IMR-90 (cell line): ENCODE measurements around the gene DMD. TPM values are rescaled to one million over a fixed set of nuclear protein-coding genes. Genes with fewer than 3 reads are reported as not detected.

ENCODE experiments used
- ATAC-seq: fragments of 200-7000 bp; cut with Tn5 transposase; 2 replicates; pipeline ENCODE4 v1.9.1; 2020; ENCODE audit warnings: low read depth, mild to moderate bottlenecking, moderate library complexity
- BruUV-seq: library from RNA; stranded (reverse); fragments of 400-500 nt; replicated peaks from 2 replicates; lab custom pipeline; 2021; lab: Mats Ljungman, UMichigan
- CTCF ChIA-PET: fragments of 300-600 bp; formaldehyde crosslinking; extraction: SDS; loops from one replicate; lab custom pipeline; 2021; ENCODE audit warnings: antibody characterized with exemption; lab: Yijun Ruan, JAX
- POLR2A ChIA-PET: fragments of 300-600 bp; sonication (Branson Sonifier 250); formaldehyde crosslinking; loops from one replicate; lab custom pipeline; 2022; ENCODE audit warnings: antibody characterized with exemption; ENCODE audit not compliant: unreplicated experiment; lab: Charles Lee
- DNase-seq: peaks from one replicate; pipeline ENCODE4 v3.0.0; 2013
- H2AFZ ChIP-seq: replicated peaks from 2 replicates; pipeline ENCODE3; 2013; ENCODE audit warnings: low read length, mild to moderate bottlenecking; ENCODE audit not compliant: poor library complexity
- H2AK5ac ChIP-seq: 2 replicates; pipeline ENCODE4 v1.6.1; 2013; ENCODE audit warnings: low read depth, low read length, inconsistent platforms
- H2AK9ac ChIP-seq: replicated peaks from 2 replicates; pipeline ENCODE3; 2013; ENCODE audit warnings: mild to moderate bottlenecking, low read depth, low read length, moderate library complexity; ENCODE audit not compliant: poor library complexity
- H2BK120ac ChIP-seq: 2 replicates; pipeline ENCODE4 v1.6.1; 2013; ENCODE audit warnings: low read depth, low read length, inconsistent platforms
- H2BK15ac ChIP-seq: 3 replicates; pipeline ENCODE4 v1.6.1; 2013; ENCODE audit warnings: low read depth, low read length, inconsistent platforms
- H2BK20ac ChIP-seq: 2 replicates; pipeline ENCODE4 v1.6.1; 2013; ENCODE audit warnings: low read depth, mild to moderate bottlenecking, inconsistent platforms, low read length, moderate library complexity
- H2BK5ac ChIP-seq: 2 replicates; pipeline ENCODE4 v1.6.1; 2013; ENCODE audit warnings: mild to moderate bottlenecking, low read depth, low read length, inconsistent platforms; ENCODE audit not compliant: poor library complexity, severe bottlenecking
- H3K14ac ChIP-seq: replicated peaks from 2 replicates; pipeline ENCODE4 v1.6.1; 2013; ENCODE audit warnings: low read depth, low read length, inconsistent platforms
- H3K18ac ChIP-seq: 2 replicates; pipeline ENCODE4 v1.6.1; 2013; ENCODE audit warnings: low read depth, low read length, control low read depth
- H3K23ac ChIP-seq: 2 replicates; pipeline ENCODE4 v1.6.1; 2013; ENCODE audit warnings: low read depth, low read length, inconsistent platforms
- H3K27ac ChIP-seq: 2 replicates; pipeline ENCODE4 v1.5.1; 2013; ENCODE audit warnings: mild to moderate bottlenecking, control low read depth, low read length; ENCODE audit not compliant: insufficient read depth
- H3K27me3 ChIP-seq: 2 replicates; pipeline ENCODE4 v1.6.1; 2013; ENCODE audit warnings: low read length; ENCODE audit not compliant: control insufficient read depth, insufficient read depth
- H3K36me3 ChIP-seq: 2 replicates; pipeline ENCODE4 v1.6.1; 2013; ENCODE audit warnings: low read length, mixed read lengths; ENCODE audit not compliant: control insufficient read depth, insufficient read depth
- H3K4ac ChIP-seq: 2 replicates; pipeline ENCODE4 v1.6.1; 2013; ENCODE audit warnings: low read depth, low read length, inconsistent platforms
- H3K4me1 ChIP-seq: 2 replicates; pipeline ENCODE4 v1.6.1; 2013; ENCODE audit warnings: low read length, mixed read lengths; ENCODE audit not compliant: control insufficient read depth, insufficient read depth
- H3K4me2 ChIP-seq: 2 replicates; pipeline ENCODE4 v1.6.1; 2013; ENCODE audit warnings: low read depth, mild to moderate bottlenecking, control low read depth, low read length, moderate library complexity
- H3K4me3 ChIP-seq: 2 replicates; pipeline ENCODE4 v1.5.1; 2013; ENCODE audit warnings: low read depth, mild to moderate bottlenecking, control low read depth, low read length, moderate library complexity; ENCODE audit not compliant: insufficient read depth
- H3K56ac ChIP-seq: 2 replicates; pipeline ENCODE4 v1.6.1; 2013; ENCODE audit warnings: low read length, inconsistent platforms; ENCODE audit not compliant: insufficient read depth; ENCODE audit errors: extremely low read depth
- H3K79me1 ChIP-seq, 2 experiments: 2 replicates each; pipeline ENCODE4 v1.6.1; 2013; ENCODE audit warnings: low read length in 2 of 2, inconsistent platforms in 1 of 2, low read depth in 1 of 2
- H3K9ac ChIP-seq: 2 replicates; pipeline ENCODE4 v1.6.1; 2013; ENCODE audit warnings: low read depth, low read length, control low read depth
- H3K9me1 ChIP-seq: 2 replicates; pipeline ENCODE4 v1.6.1; 2013; ENCODE audit warnings: low read length, inconsistent platforms; ENCODE audit not compliant: insufficient read depth
- H3K9me3 ChIP-seq: 2 replicates; pipeline ENCODE4 v1.6.1; 2013; ENCODE audit warnings: low read length; ENCODE audit not compliant: control insufficient read depth, insufficient read depth
- H4K20me1 ChIP-seq: 2 replicates; pipeline ENCODE4 v1.6.1; 2013; ENCODE audit warnings: low read length, inconsistent platforms; ENCODE audit not compliant: insufficient read depth
- H4K5ac ChIP-seq: 2 replicates; pipeline ENCODE4 v1.6.1; 2013; ENCODE audit warnings: mild to moderate bottlenecking, low read depth, low read length, control low read depth
- H4K8ac ChIP-seq, 2 experiments: 2 replicates each; pipeline ENCODE4 v1.6.1; 2013; ENCODE audit warnings: low read depth in 2 of 2, low read length in 2 of 2, control low read depth in 1 of 2, inconsistent platforms in 1 of 2
- H4K91ac ChIP-seq: 2 replicates; pipeline ENCODE4 v1.6.1; 2013; ENCODE audit warnings: low read depth, low read length, inconsistent platforms; ENCODE audit not compliant: insufficient read depth
- BHLHE40 ChIP-seq: fragments of 150-350 bp; IDR thresholded peaks from 2 replicates; pipeline ENCODE4 v1.6.1; 2016; ENCODE audit warnings: mild to moderate bottlenecking, low read depth, low read length
- CEBPB ChIP-seq: IDR thresholded peaks from 2 replicates; pipeline ENCODE4 v1.6.1; 2012; ENCODE audit warnings: low read depth, low read length, improper control_type of control experiment
- MXI1 ChIP-seq: IDR thresholded peaks from 2 replicates; pipeline ENCODE4 v1.6.1; 2012; ENCODE audit warnings: low read depth, mild to moderate bottlenecking, low read length, moderate library complexity, borderline replicate concordance
- NFE2L2 ChIP-seq: fragments of 150-350 bp; IDR thresholded peaks from 2 replicates; pipeline ENCODE4 v1.6.1; 2016; ENCODE audit warnings: low read depth, mild to moderate bottlenecking, low read length
- POLR2A ChIP-seq: IDR thresholded peaks from 2 replicates; pipeline ENCODE4 v1.6.1; 2012; ENCODE audit warnings: mild to moderate bottlenecking, low read depth, low read length
- RAD21 ChIP-seq: IDR thresholded peaks from 2 replicates; pipeline ENCODE4 v1.6.1; 2012; ENCODE audit warnings: low read length, improper control_type of control experiment
- RCOR1 ChIP-seq: IDR thresholded peaks from 2 replicates; pipeline ENCODE4 v1.6.1; 2012; ENCODE audit warnings: mild to moderate bottlenecking, low read length, improper control_type of control experiment; ENCODE audit not compliant: insufficient replicate concordance
- RFX5 ChIP-seq: IDR thresholded peaks from 2 replicates; pipeline ENCODE4 v1.8.0; 2012; ENCODE audit warnings: low read depth, mild to moderate bottlenecking, low read length, moderate library complexity
- SMC3 ChIP-seq: fragments of 150-350 bp; IDR thresholded peaks from 2 replicates; pipeline ENCODE4 v1.6.1; 2016; ENCODE audit warnings: low read depth, mild to moderate bottlenecking, antibody characterized with exemption, low read length, moderate library complexity
- WGBS, 2 experiments: methylation state at CpG; one replicate each; pipeline versions ENCODE4 v1.1.5 to v1.1.7; 2013; ENCODE audit warnings: missing lambda C conversion rate in 2 of 2; ENCODE audit not compliant: insufficient read length in 1 of 2; ENCODE audit errors: extremely low coverage in 2 of 2; 5-methylcytosine and 5-hydroxymethylcytosine counted together
- dilution Hi-C: fragments of 300-500 bp; cut with HindIII; formaldehyde crosslinking; loops from one replicate; pipeline ENCODE4 v1.14.3; 2018; ENCODE audit warnings: low sequenced_read_pairs; ENCODE audit not compliant: unreplicated experiment
- in situ Hi-C: fragments of 300-500 bp; cut with MboI; formaldehyde crosslinking; loops from 3 replicates; pipeline ENCODE4 v1.14.3; 2019; ENCODE audit warnings: low sequenced_read_pairs, inconsistent platforms, mixed read lengths
- intact Hi-C: fragments of 100-400 bp; cut with micrococcal nuclease; formaldehyde crosslinking; loops from 2 replicates; pipeline ENCODE4 v1.10.0; 2022
- polyA plus RNA-seq, 3 experiments: library from polyadenylated mRNA; depleted of rRNA; stranded (reverse); fragments of >200 nt; gene quantifications; 2 replicates each; pipeline ENCODE4 v1.2.3, GENCODE V29; 2012; ENCODE audit warnings: low replicate concordance in 1 of 3
- total RNA-seq: library from RNA; depleted of rRNA; stranded (reverse); fragments of >200 nt; gene quantifications from 2 replicates; pipeline ENCODE4 v1.2.3, GENCODE V29; 2012
- TF ChIP-seq, protein P1 (sequence below): fragments of 150-350 bp; IDR thresholded peaks from 2 replicates; pipeline ENCODE4 v1.6.1; 2017; ENCODE audit warnings: mild to moderate bottlenecking, antibody characterized with exemption, low read length, low read depth
- TF ChIP-seq, protein P2 (sequence below): conservative IDR thresholded peaks from 2 replicates; pipeline ENCODE4 v1.5.1; 2012; ENCODE audit warnings: mild to moderate bottlenecking, low read depth, low read length, improper control_type of control experiment
- TF ChIP-seq, protein P3 (sequence below): fragments of 150-350 bp; IDR thresholded peaks from 2 replicates; pipeline ENCODE4 v1.6.1; 2016; ENCODE audit warnings: low read depth, mild to moderate bottlenecking, low read length, moderate library complexity, borderline replicate concordance

DMD gene
- total and polyA plus RNA-seq, 2 of the 4 experiments (the other 2 are of a cell fraction), result 6.6 to 11.8 TPM

DNA sequence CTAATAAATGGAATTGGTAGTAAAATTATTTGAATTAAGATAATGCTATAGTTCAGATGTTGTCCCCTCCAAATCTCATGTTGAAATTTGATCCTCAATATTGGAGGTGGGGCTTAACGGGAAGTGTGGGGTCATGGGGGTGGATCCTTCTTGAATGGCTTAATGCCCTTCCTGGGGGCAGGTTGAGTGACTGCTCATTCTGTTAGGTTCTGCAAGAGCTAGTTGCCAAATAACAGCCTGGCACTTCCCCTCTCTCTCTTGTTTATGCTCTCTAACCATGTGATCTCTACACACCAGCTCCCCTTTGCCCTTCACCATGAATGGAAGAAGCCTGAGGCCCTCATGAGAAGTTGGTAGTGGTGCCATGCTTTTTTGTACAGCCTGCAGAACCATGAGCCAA is 1414.7 kb downstream of the DMD start:
- in situ Hi-C loops, result no loop called here
- no CpG with 5 or more reads among the region's 1 CpG for WGBS, 2 experiments

More for the DNA sequence above, 1414.7 kb downstream of the DMD start:
- H2BK120ac ChIP-seq, result no peak overlapping the region
- H2BK15ac ChIP-seq, result no peak overlapping the region
- H3K4ac ChIP-seq, result no peak overlapping the region
- no peaks in the 10 kb centered on the region for H3K27me3 ChIP-seq
- H4K8ac ChIP-seq, result no peak overlapping the region
- no peaks in the 10 kb centered on the region for H3K9me3 ChIP-seq
- H3K9me1 ChIP-seq, result no peaks in the 10 kb centered on the region
- BruUV-seq, result no TSS peak
- no peak overlapping the region for H3K4me3 ChIP-seq
- H3K79me1 ChIP-seq, result no peaks in the 10 kb centered on the region
- TF ChIP-seq MXI1 (no peak), BHLHE40 (no peak), RFX5 (no peak), RAD21 (no peak), SMC3 (no peak), NFE2L2 (no peak), POLR2A (no peak), CEBPB (no peak), RCOR1 (no peak)
- TF ChIP-seq, protein P1, sequence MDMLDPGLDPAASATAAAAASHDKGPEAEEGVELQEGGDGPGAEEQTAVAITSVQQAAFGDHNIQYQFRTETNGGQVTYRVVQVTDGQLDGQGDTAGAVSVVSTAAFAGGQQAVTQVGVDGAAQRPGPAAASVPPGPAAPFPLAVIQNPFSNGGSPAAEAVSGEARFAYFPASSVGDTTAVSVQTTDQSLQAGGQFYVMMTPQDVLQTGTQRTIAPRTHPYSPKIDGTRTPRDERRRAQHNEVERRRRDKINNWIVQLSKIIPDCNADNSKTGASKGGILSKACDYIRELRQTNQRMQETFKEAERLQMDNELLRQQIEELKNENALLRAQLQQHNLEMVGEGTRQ, result no peak
- TF ChIP-seq, protein P2, sequence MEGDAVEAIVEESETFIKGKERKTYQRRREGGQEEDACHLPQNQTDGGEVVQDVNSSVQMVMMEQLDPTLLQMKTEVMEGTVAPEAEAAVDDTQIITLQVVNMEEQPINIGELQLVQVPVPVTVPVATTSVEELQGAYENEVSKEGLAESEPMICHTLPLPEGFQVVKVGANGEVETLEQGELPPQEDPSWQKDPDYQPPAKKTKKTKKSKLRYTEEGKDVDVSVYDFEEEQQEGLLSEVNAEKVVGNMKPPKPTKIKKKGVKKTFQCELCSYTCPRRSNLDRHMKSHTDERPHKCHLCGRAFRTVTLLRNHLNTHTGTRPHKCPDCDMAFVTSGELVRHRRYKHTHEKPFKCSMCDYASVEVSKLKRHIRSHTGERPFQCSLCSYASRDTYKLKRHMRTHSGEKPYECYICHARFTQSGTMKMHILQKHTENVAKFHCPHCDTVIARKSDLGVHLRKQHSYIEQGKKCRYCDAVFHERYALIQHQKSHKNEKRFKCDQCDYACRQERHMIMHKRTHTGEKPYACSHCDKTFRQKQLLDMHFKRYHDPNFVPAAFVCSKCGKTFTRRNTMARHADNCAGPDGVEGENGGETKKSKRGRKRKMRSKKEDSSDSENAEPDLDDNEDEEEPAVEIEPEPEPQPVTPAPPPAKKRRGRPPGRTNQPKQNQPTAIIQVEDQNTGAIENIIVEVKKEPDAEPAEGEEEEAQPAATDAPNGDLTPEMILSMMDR, result no peak
- TF ChIP-seq, protein P3, sequence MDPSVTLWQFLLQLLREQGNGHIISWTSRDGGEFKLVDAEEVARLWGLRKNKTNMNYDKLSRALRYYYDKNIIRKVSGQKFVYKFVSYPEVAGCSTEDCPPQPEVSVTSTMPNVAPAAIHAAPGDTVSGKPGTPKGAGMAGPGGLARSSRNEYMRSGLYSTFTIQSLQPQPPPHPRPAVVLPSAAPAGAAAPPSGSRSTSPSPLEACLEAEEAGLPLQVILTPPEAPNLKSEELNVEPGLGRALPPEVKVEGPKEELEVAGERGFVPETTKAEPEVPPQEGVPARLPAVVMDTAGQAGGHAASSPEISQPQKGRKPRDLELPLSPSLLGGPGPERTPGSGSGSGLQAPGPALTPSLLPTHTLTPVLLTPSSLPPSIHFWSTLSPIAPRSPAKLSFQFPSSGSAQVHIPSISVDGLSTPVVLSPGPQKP, result no peak
- intact Hi-C loops, result no loop called here
- no peak overlapping the region for H3K23ac ChIP-seq
- H3K36me3 ChIP-seq, result no peaks in the 10 kb centered on the region
- DNase-seq, result no peak
- H3K18ac ChIP-seq, result no peak overlapping the region
- H2BK5ac ChIP-seq, result no peak overlapping the region
- H3K4me2 ChIP-seq, result no peak overlapping the region
- no peak overlapping the region for H3K27ac ChIP-seq
- ChIA-PET POLR2A (no interaction called here), CTCF (no interaction called here)
- H2AK5ac ChIP-seq, result no peak overlapping the region
- no peak overlapping the region for H2AK9ac ChIP-seq
- no peak overlapping the region for H4K5ac ChIP-seq
- H3K4me1 ChIP-seq, result no peaks in the 10 kb centered on the region
- H2AFZ ChIP-seq, result no peak overlapping the region
- H4K20me1 ChIP-seq, result no peaks in the 10 kb centered on the region
- no peak overlapping the region for H4K91ac ChIP-seq
- no peak for ATAC-seq
- no peak overlapping the region for H3K56ac ChIP-seq
- H3K9ac ChIP-seq, result no peak overlapping the region
- dilution Hi-C loops, result no loop called here
- no peak overlapping the region for H2BK20ac ChIP-seq
- H3K14ac ChIP-seq, result no peak overlapping the region
